K562 (cell line): Measurements from ENCODE around the gene MICAL1. TPM values are rescaled to one million over a fixed set of nuclear protein-coding genes. Genes with fewer than 3 reads are reported as not detected.

Experiments
- ARID3A ChIP-seq: IDR thresholded peaks from 2 replicates; pipeline ENCODE4 v1.6.1; 2012; ENCODE audit warnings: low read depth, low read length, improper control_type of control experiment, borderline replicate concordance
- EP400 ChIP-seq: fragments of 450-650 bp; IDR thresholded peaks from 2 replicates; pipeline ENCODE4 v1.6.1; 2017; ENCODE audit warnings: antibody characterized with exemption, mild to moderate bottlenecking, moderate library complexity
- HNRNPK ChIP-seq: fragments of 200-400 bp; formaldehyde crosslinking; IDR thresholded peaks from one replicate; pipeline ENCODE4 v1.6.1; 2018; ENCODE audit warnings: mild to moderate bottlenecking, low read depth, low read length; ENCODE audit not compliant: poor library complexity, severe bottlenecking
- KAT2B ChIP-seq: IDR thresholded peaks from one replicate; pipeline ENCODE4 v1.6.1; 2012; ENCODE audit warnings: low read depth, mild to moderate bottlenecking, control low read depth, inconsistent platforms, low read length, moderate library complexity
- MED1 ChIP-seq: sonication (generic); formaldehyde crosslinking; IDR thresholded peaks from 2 replicates; pipeline ENCODE4 v1.8.1; 2023; ENCODE audit warnings: missing genetic modification reagents, borderline replicate concordance
- MTA1 ChIP-seq: fragments of 450-650 bp; IDR thresholded peaks from 2 replicates; pipeline ENCODE4 v1.6.1; 2017; ENCODE audit warnings: borderline replicate concordance
- NFATC3 ChIP-seq: fragments of 450-650 bp; IDR thresholded peaks from 2 replicates; pipeline ENCODE4 v1.6.1; 2017; ENCODE audit warnings: mild to moderate bottlenecking
- NFIX ChIP-seq: fragments of 250-450 bp; sonication (Bioruptor Pico); IDR thresholded peaks from 2 replicates; pipeline ENCODE4 v1.4.0; 2020; ENCODE audit warnings: low read depth, mild to moderate bottlenecking, moderate library complexity
- NFRKB ChIP-seq: fragments of 450-650 bp; IDR thresholded peaks from 2 replicates; pipeline ENCODE4 v1.6.1; 2016; ENCODE audit warnings: low read depth
- NRF1 ChIP-seq, 2 experiments: fragments of 450-650 bp; IDR thresholded peaks in 1 of 2; conservative IDR thresholded peaks in 1 of 2; 2 replicates each; pipeline ENCODE4 v1.6.1; 2014; ENCODE audit warnings: mild to moderate bottlenecking in 2 of 2
- PCBP2 ChIP-seq: fragments of 200-400 bp; formaldehyde crosslinking; IDR thresholded peaks from 2 replicates; pipeline ENCODE4 v1.6.1; 2018; ENCODE audit warnings: low read length, low read depth, mild to moderate bottlenecking, moderate library complexity; ENCODE audit not compliant: poor library complexity, severe bottlenecking
- POLR2G ChIP-seq: fragments of 200-400 bp; formaldehyde crosslinking; IDR thresholded peaks from 2 replicates; pipeline ENCODE4 v1.6.1; 2017; ENCODE audit warnings: low read depth, mild to moderate bottlenecking, antibody characterized with exemption, low read length, moderate library complexity
- RREB1 ChIP-seq: fragments of 250-450 bp; sonication (Bioruptor Pico); IDR thresholded peaks from 2 replicates; pipeline ENCODE4 v1.4.0; 2020
- TAF15 ChIP-seq: fragments of 200-400 bp; formaldehyde crosslinking; IDR thresholded peaks from 2 replicates; pipeline ENCODE4 v1.6.1; 2017; ENCODE audit warnings: mild to moderate bottlenecking, low read depth, low read length, moderate library complexity
- ZNF146 ChIP-seq: IDR thresholded peaks from one replicate; pipeline ENCODE4 v1.6.1; 2018; ENCODE audit warnings: missing compliant biosample characterization; ENCODE audit not compliant: unreplicated experiment
- ZNF217 ChIP-seq: sonication (generic); formaldehyde crosslinking; IDR thresholded peaks from 2 replicates; pipeline ENCODE4 v1.8.0; 2022; ENCODE audit warnings: mild to moderate bottlenecking, missing genetic modification reagents
- ZNF23 ChIP-seq: fragments of 250-450 bp; sonication (Bioruptor Pico); IDR thresholded peaks from 2 replicates; pipeline ENCODE4 v1.4.0; 2020; ENCODE audit warnings: mild to moderate bottlenecking
- polyA plus RNA-seq, 8 experiments: library from polyadenylated mRNA; depleted of rRNA in 4 of 8; stranded (reverse) in 5 of 8; unstranded in 3 of 8; fragments of >200 nt; fragmentation: Nextera tagmentation in 2 of 8; fragmentation: Illumina TruSeq in 1 of 8; extraction: Ambion mirVana in 2 of 8; extraction: Trizol in 1 of 8; gene quantifications; 2 replicates each; pipeline versions ENCODE4 v1.2.1 to v1.2.3, GENCODE V29; 2011 to 2014; ENCODE audit warnings: inconsistent platforms in 1 of 8, missing spikeins in 1 of 8
- total RNA-seq, 7 experiments: library from RNA; depleted of rRNA in 6 of 7; stranded (reverse); fragments of >200 nt in 6 of 7; fragmentation: Illumina TruSeq in 2 of 7; extraction: Trizol in 2 of 7; gene quantifications; 2 replicates each; pipeline versions ENCODE4 v1.2.1 to v1.2.3, GENCODE V29; 2011 to 2021; ENCODE audit warnings: low replicate concordance in 1 of 7
- TF ChIP-seq, protein P1 (sequence below): fragments of 450-650 bp; IDR thresholded peaks from 2 replicates; pipeline ENCODE4 v1.6.1; 2016; ENCODE audit warnings: borderline replicate concordance

MICAL1 gene
- total and polyA plus RNA-seq, 9 of the 15 experiments (the other 6 are each of a cell fraction or from before 2014, with no cell fraction given), result 0.07 to 15.2 (median 7.0) TPM

GRCh38 chr6:109455437-109456110, at the start of gene MICAL1 (continued):
- TF ChIP-seq POLR2G (peak; percentile 80), ARID3A (no peak), MED1 (CRISPR knock-in tag) (no peak), RREB1 (CRISPR knock-in tag) (peak; percentile 27; the same call in 1 of the 2 replicates), MTA1 (no peak), PCBP2 (no peak), NFATC3 (no peak), ZNF23 (no peak), NRF1 (conservative IDR thresholded peaks at IDR 0.05 in 1 of 2, IDR thresholded peaks at IDR 0.05 in 1 of 2) (peak; percentile 57 to 65), ZNF146 (no peak), ZNF217 (no peak), KAT2B (no peak), NFIX (CRISPR knock-in tag) (no peak), NFRKB (no peak), EP400 (no peak; the same call in 1 of the 2 replicates), TAF15 (no peak), HNRNPK (no peak)
- TF ChIP-seq, protein P1, sequence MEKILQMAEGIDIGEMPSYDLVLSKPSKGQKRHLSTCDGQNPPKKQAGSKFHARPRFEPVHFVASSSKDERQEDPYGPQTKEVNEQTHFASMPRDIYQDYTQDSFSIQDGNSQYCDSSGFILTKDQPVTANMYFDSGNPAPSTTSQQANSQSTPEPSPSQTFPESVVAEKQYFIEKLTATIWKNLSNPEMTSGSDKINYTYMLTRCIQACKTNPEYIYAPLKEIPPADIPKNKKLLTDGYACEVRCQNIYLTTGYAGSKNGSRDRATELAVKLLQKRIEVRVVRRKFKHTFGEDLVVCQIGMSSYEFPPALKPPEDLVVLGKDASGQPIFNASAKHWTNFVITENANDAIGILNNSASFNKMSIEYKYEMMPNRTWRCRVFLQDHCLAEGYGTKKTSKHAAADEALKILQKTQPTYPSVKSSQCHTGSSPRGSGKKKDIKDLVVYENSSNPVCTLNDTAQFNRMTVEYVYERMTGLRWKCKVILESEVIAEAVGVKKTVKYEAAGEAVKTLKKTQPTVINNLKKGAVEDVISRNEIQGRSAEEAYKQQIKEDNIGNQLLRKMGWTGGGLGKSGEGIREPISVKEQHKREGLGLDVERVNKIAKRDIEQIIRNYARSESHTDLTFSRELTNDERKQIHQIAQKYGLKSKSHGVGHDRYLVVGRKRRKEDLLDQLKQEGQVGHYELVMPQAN, result no peak
